K562 (cell line): ENCODE measurements around the gene LONRF2. TPM values are rescaled to one million over a fixed set of nuclear protein-coding genes. Genes with fewer than 3 reads are reported as not detected.

Experiments used
- ATAC-seq: fragments of 200-7000 bp; cut with Tn5 transposase; 3 replicates; pipeline ENCODE4 v1.9.1; 2020; ENCODE audit warnings: moderate library complexity
- BruUV-seq: library from RNA; stranded (reverse); fragments of 400-500 nt; replicated peaks from 2 replicates; lab custom pipeline; 2021; lab: Mats Ljungman, UMichigan
- CTCF ChIA-PET: fragments of 300-600 bp; formaldehyde crosslinking; extraction: SDS; loops from one replicate; lab custom pipeline; 2021; ENCODE audit warnings: low intra/inter-chr PET ratio; lab: Yijun Ruan, JAX
- POLR2A ChIA-PET: fragments of 300-600, 350-650 bp; sonication (Branson Sonifier 250); formaldehyde crosslinking; extraction: SDS; loops from one replicate; lab custom pipeline; 2021; ENCODE audit warnings: antibody characterized with exemption, inconsistent platforms; lab: Yijun Ruan, JAX
- DNase-seq, 4 experiments: peaks; one replicate each; pipeline versions ENCODE4 v3.0.0 to v3.0.0-alpha.2; 2011 to 2018; ENCODE audit warnings: low spot score in 3 of 4, mixed read lengths in 3 of 4; ENCODE audit errors: extremely low read depth in 1 of 4
- FAIRE-seq: peaks from 2 replicates; lab custom pipeline; 2011; peaks lifted over from hg19 to GRCh38; lab: Jason Lieb, UNC
- H2AFZ ChIP-seq: 2 replicates; pipeline ENCODE4 v1.6.0; 2011; ENCODE audit warnings: low read depth, low read length, control low read depth, inconsistent platforms
- H3K27ac ChIP-seq: fragments of 200-600 bp; 3 replicates; pipeline ENCODE4 v1.8.0; 2011; ENCODE audit warnings: low read depth, mild to moderate bottlenecking, control low read depth, inconsistent platforms, low read length, moderate library complexity, mixed read lengths; ENCODE audit errors: extremely low read depth
- H3K27me3 ChIP-seq, 2 experiments: fragments of 300-600 bp in 1 of 2; 2 replicates in 1 of 2; 3 replicates in 1 of 2; pipeline versions ENCODE4 v1.6.0 to v1.8.0; 2011; ENCODE audit warnings: inconsistent platforms in 2 of 2, low read length in 2 of 2, mild to moderate bottlenecking in 1 of 2, mixed read lengths in 1 of 2, moderate library complexity in 1 of 2; ENCODE audit not compliant: control insufficient read depth in 2 of 2, insufficient read depth in 2 of 2
- H3K36me3 ChIP-seq: fragments of 300-600 bp; 3 replicates; pipeline ENCODE4 v1.8.0; 2011; ENCODE audit warnings: mild to moderate bottlenecking, low read length, inconsistent platforms; ENCODE audit not compliant: control insufficient read depth, insufficient read depth
- H3K4me1 ChIP-seq, 2 experiments: fragments of 200-600 bp in 1 of 2; replicated peaks in 1 of 2; 2 replicates in 1 of 2; 3 replicates in 1 of 2; pipeline versions ENCODE4 v1.5.1 to v1.8.0; 2011; ENCODE audit warnings: inconsistent platforms in 2 of 2, low read length in 2 of 2, mild to moderate bottlenecking in 1 of 2, mixed read lengths in 1 of 2, moderate library complexity in 1 of 2; ENCODE audit not compliant: control insufficient read depth in 2 of 2, insufficient read depth in 2 of 2
- H3K4me2 ChIP-seq: 2 replicates; pipeline ENCODE4 v1.6.1; 2011; ENCODE audit warnings: low read length, control low read depth, inconsistent platforms, mixed read lengths; ENCODE audit not compliant: insufficient read depth
- H3K4me3 ChIP-seq: fragments of 200-600 bp; sonication (generic), shearing (Covaris generic); 2 replicates; pipeline ENCODE4 v1.5.1; 2016; ENCODE audit warnings: control low read depth, inconsistent platforms
- H3K79me2 ChIP-seq: fragments of 200-600 bp; 3 replicates; pipeline ENCODE4 v1.8.0; 2011; ENCODE audit warnings: low read length, inconsistent platforms; ENCODE audit not compliant: control insufficient read depth, insufficient read depth
- H3K9ac ChIP-seq, 2 experiments: 2 replicates each; pipeline versions ENCODE4 v1.6.0 to v1.6.1; 2011; ENCODE audit warnings: low read depth in 2 of 2, low read length in 2 of 2, control low read depth in 1 of 2, inconsistent platforms in 1 of 2, mild to moderate bottlenecking in 1 of 2, mixed read lengths in 1 of 2; ENCODE audit not compliant: insufficient read depth in 1 of 2
- H3K9me1 ChIP-seq: one replicate; pipeline ENCODE4 v1.6.0; 2011; ENCODE audit warnings: inconsistent platforms, mild to moderate bottlenecking, low read length, moderate library complexity; ENCODE audit not compliant: control insufficient read depth, insufficient read depth
- H3K9me3 ChIP-seq: replicated peaks from 2 replicates; pipeline ENCODE4 v1.5.1; 2011; ENCODE audit warnings: low read depth, low read length, inconsistent platforms; ENCODE audit not compliant: control insufficient read depth, insufficient read depth
- H4K20me1 ChIP-seq: replicated peaks from 2 replicates; pipeline ENCODE4 v1.6.1; 2011; ENCODE audit warnings: low read length, inconsistent platforms, mixed read lengths; ENCODE audit not compliant: control insufficient read depth, insufficient read depth
- RBM14 ChIP-seq: fragments of 200-400 bp; formaldehyde crosslinking; IDR thresholded peaks from 2 replicates; pipeline ENCODE4 v1.6.1; 2018; ENCODE audit warnings: low read depth, mild to moderate bottlenecking, low read length, moderate library complexity, borderline replicate concordance; ENCODE audit not compliant: insufficient read depth
- WGBS: fragments of 100-300 bp; shearing (Covaris generic); methylation state at CpG from one replicate; pipeline ENCODE4 v1.1.6; 2016; ENCODE audit warnings: low coverage, mixed read lengths; ENCODE audit not compliant: insufficient coverage; ENCODE audit errors: missing lambda C conversion rate; 5-methylcytosine and 5-hydroxymethylcytosine counted together
- in situ Hi-C: fragments of 300-500 bp; cut with MboI; formaldehyde crosslinking; loops from 4 replicates; pipeline ENCODE4 v1.15.0; 2018; ENCODE audit warnings: inconsistent platforms, mixed read lengths
- intact Hi-C: fragments of 100-400 bp; cut with micrococcal nuclease; formaldehyde crosslinking; loops from 2 replicates; pipeline ENCODE4 v1.14.2; 2022
- polyA plus RNA-seq, 8 experiments: library from polyadenylated mRNA; depleted of rRNA in 4 of 8; stranded (reverse) in 5 of 8; unstranded in 3 of 8; fragments of >200 nt; fragmentation: Nextera tagmentation in 2 of 8; fragmentation: Illumina TruSeq in 1 of 8; extraction: Ambion mirVana in 2 of 8; extraction: Trizol in 1 of 8; gene quantifications; 2 replicates each; pipeline versions ENCODE4 v1.2.1 to v1.2.3, GENCODE V29; 2011 to 2014; ENCODE audit warnings: inconsistent platforms in 1 of 8, missing spikeins in 1 of 8
- total RNA-seq, 7 experiments: library from RNA; depleted of rRNA in 6 of 7; stranded (reverse); fragments of >200 nt in 6 of 7; fragmentation: Illumina TruSeq in 2 of 7; extraction: Trizol in 2 of 7; gene quantifications; 2 replicates each; pipeline versions ENCODE4 v1.2.1 to v1.2.3, GENCODE V29; 2011 to 2021; ENCODE audit warnings: low replicate concordance in 1 of 7

The LONRF2 gene
- total and polyA plus RNA-seq, 9 of the 15 experiments (the other 6 are each of a cell fraction or from before 2014, with no cell fraction given) = 0.35 to 5.0 (median 2.7) TPM

DNA sequence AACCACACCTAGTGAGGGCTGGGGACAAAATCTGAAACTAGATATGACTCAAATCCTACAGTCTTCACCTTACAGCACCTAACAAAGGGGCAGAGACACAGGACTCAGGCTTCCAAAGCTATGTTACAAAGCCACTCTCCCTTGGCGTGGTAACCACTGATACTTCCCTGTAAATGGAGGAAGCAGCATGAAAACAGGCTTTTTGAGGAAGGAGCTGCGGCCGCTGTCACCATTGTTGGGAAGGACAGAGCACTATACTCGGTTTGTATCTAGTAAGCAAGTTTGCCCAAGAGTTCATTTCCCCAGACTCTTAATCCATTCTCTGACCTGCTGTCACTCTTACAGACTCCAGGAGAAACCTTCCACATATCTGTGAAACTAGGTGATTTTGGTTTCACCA, 60.3 kb downstream of the LONRF2 start:
- in situ Hi-C loops = loop anchor here (5.0 to 10.0 kb wide), 2 partner anchors 73 to 120 kb away; no protein-coding TSS in a partner anchor
- POLR2A ChIA-PET = interaction anchor here (0.7 to 2.1 kb wide), 6 partner anchors 12 to 1107 kb away, joined by 3 to 11 read pairs (median 4); partner anchors contain the start of genes LIPT1 and TSGA10

More for the DNA sequence above, 60.3 kb downstream of the LONRF2 start:
- peaks cover 3 to 8% of the 10 kb centered on the region in 2 experiments; a peak in 3 of 5 replicates for H3K4me1 ChIP-seq
- H4K20me1 ChIP-seq = no peaks in the 10 kb centered on the region
- no TSS peak for BruUV-seq
- no peak for TF ChIP-seq RBM14
- no peak overlapping the region for H3K4me3 ChIP-seq
- ATAC-seq (no peak), DNase-seq (no peak), FAIRE-seq (peak; percentile 15)
- H3K27me3 ChIP-seq = peaks cover 6 to 26% of the 10 kb centered on the region in 2 experiments; a peak in 4 of 5 replicates
- intact Hi-C loops = loop anchor here (2.0 kb wide), 1 partner anchor 23 kb away; no protein-coding TSS in a partner anchor
- no peaks in the 10 kb centered on the region for H3K36me3 ChIP-seq
- no peak overlapping the region for H3K4me2 ChIP-seq
- no peaks in the 10 kb centered on the region for H3K9me3 ChIP-seq
- no peak overlapping the region for H3K9ac ChIP-seq
- peak overlapping the region; percentile 25 for H2AFZ ChIP-seq
- CTCF ChIA-PET = interaction anchor here (0.6 to 4.2 kb wide), 4 partner anchors 30 to 703 kb away, joined by 3 to 66 read pairs (median 5); no protein-coding TSS in a partner anchor
- H3K9me1 ChIP-seq = no peaks in the 10 kb centered on the region
- H3K79me2 ChIP-seq = no peaks in the 10 kb centered on the region
- 56% methylated on average over 4 of the region's 4 CpGs for WGBS
- H3K27ac ChIP-seq = no peak overlapping the region
